ENCODE data around the gene SLITRK2.

SLITRK2 gene

GRCh38 chrX:145817331-145818185 is at the start of gene SLITRK2:
TSS of gene SLITRK2 (plus strand) at chrX:145817829. CDS start at chrX:145822426, 4,597 bp downstream.
- no peak for DNase-seq (ENCODE audit: low spot score)

GRCh38 chrX:145773006-145773405 is 44.6 kb upstream of the SLITRK2 start:
- no peak for DNase-seq (ENCODE audit: low spot score)

DNA sequence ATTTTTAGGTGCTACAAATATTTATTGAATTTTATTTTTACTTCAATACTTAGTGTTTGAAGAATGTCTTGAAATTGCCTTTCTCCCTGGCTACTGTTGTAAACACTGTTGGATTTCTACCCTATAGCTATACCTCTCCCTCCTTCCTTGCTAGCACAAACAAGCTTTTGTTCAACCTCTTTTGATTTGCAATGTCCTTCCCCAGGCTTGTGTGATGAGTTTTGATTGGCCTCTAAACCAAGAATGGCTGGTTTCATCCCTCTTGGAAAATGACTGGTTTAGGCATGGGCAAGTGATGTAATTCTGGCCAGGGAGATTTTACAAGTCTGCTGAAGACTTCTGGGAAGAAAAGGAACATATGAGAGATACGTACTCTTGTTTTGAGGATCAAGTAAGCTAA is 25.3 kb upstream of the SLITRK2 start:
- DNase-seq (ENCODE audit: low spot score), result no peak

- no peak for DNase-seq (ENCODE audit: low spot score)
Measured at GRCh38 chrX:145803508-145803907, 14.1 kb upstream of the SLITRK2 start.

DNA sequence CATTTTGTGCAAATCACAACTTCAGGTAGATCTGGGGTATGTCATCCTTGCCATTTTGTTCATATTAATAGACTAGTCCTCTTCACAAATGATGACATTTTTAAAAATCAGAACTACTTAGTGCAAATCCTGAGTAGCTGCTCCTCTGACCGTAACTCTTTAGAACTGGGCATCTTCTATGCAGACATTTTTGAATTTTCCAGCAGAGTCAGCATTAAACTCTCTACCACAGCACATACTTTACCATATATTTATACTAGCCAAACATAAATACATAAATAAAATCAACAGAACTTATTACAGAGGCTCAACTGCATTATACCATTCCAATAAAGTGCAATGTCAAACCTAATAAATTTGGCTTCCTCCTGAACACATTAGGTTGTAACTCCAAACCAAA is 4.5 kb upstream of the SLITRK2 start:
- no peak for DNase-seq (ENCODE audit: low spot score)

- no peak for DNase-seq (ENCODE audit: low spot score)
Measured at GRCh38 chrX:145816601-145817315, 871 bp upstream of the SLITRK2 start.

DNA sequence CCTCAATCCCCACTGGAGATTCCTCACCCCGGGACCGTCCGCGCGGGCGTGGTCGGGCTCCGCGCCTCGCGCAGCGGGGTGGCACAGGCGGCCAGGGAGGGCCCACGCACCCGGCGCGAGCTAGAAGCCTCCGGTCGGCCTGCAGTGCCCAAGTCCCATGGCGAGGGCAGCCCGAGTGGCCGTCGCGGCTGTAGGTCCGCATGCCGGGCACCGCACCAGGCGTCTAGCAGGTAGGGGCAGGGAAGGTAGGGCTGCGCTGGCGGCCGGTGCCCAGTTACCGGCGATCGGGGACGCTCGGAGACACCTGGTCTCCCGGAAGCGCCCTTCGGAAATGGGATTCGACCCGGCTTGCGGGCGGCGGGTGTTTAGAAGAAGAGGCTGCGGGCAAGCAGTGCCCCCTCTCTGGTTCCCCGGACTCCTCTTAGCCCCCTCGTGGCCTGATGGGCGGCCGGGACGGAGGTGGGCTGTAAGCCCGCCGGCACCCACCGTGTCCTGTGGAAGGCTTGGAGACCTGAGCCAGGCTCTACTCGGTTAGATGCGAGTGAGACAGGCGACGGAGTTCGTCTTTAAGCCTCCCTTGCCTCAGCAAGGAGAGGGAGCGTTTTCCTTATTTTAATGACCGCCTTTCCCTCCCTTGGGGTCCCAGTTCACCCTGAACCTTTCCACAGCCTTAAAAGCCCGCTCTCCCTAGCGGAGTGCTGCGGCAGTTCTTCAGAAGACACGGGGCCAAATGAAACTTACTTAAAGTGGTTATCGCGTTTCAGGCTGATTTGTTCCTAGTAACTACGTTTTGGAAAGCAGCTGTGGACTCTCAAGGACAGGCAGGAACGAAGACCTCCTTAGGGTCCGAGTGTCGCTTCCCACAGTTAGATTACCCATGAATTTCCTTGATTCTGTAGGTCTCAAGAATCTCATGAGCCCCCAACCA is 821 bp downstream of the SLITRK2 start:
- DNase-seq (ENCODE audit: low spot score), result no peak

DNA sequence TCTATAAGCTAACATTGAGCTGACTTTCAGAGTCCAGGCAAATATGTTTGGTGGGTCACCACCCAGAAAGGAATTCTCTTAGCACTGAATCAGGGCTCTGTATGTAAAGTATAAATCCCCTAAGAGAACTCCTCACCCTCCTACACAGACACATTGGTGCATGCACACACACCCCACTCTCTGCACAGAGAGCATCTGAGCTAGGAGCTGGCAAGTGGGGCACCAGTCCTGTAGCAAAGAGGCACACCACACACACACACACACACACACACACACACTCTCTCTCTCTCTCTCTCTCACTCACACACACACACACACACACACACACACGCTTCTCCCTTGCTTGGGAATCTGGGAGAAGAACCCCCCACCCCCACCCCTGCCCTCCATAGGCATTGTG is 3.2 kb downstream of the SLITRK2 start:
- no peak for DNase-seq (ENCODE audit: low spot score)

GRCh38 chrX:145821291-145821897 is 3.8 kb downstream of the SLITRK2 start:
- no peak for DNase-seq (ENCODE audit: low spot score)

- DNase-seq (ENCODE audit: low spot score), result no peak
Measured at GRCh38 chrX:145821898-145822571, 4.4 kb downstream of the SLITRK2 start.

DNA sequence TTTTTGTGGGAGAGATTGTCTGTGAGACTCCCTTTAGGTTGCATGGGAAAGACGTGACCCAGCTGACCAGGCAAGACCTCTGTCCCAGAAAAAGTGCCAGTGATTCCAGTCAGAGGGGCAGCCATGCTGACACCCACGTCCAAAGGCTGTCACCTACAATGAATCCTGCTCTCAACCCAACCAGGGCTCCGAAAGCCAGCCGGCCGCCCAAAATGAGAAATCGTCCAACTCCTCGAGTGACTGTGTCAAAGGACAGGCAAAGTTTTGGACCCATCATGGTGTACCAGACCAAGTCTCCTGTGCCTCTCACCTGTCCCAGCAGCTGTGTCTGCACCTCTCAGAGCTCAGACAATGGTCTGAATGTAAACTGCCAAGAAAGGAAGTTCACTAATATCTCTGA is 5.5 kb downstream of the SLITRK2 start:
- no peak for DNase-seq (ENCODE audit: low spot score)

DNA sequence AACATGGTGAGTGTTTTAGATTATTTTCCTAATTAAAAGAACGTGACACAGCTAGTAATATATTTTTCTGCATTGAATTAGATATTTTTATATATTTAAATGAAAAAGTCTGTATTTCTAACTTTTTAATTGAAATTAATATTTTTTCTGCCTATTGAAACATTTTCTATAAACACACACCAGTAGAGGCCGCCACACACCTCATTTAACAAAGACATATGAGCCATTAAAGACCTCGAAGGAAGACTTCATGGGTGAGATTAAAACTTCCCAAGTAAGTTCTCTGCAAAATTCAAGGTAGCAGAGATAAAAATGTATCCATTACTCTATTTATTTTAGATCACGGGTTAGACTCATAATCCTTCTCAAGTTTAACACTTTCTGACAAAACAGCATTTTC is 8.3 kb downstream of the SLITRK2 start:
- no peak for DNase-seq (ENCODE audit: low spot score)

GRCh38 chrX:145826466-145826865 is 8.8 kb downstream of the SLITRK2 start:
- DNase-seq (ENCODE audit: low spot score), result no peak

DNA sequence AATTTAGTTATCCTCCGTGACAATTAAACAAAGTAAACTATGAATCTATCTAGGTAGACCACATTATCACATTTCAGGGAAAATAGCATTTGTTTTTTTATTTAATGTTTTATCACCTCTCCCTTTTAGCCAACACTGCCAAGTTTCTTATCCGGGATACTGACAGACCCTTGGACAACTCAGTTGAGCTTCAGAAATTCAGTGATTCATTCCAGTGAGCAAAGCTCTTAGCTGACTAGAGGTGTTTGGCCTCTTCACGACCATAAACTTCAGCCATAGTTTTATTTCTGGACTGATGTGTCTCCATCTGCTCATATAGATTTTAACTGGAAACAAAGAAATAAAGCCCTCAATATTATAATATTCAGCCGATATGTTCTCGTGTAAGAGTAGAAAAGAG is 15.2 kb downstream of the SLITRK2 start:
- DNase-seq (ENCODE audit: low spot score), result no peak

GRCh38 chrX:145840531-145840930 is 22.9 kb downstream of the SLITRK2 start:
- DNase-seq (ENCODE audit: low spot score), result no peak

DNA sequence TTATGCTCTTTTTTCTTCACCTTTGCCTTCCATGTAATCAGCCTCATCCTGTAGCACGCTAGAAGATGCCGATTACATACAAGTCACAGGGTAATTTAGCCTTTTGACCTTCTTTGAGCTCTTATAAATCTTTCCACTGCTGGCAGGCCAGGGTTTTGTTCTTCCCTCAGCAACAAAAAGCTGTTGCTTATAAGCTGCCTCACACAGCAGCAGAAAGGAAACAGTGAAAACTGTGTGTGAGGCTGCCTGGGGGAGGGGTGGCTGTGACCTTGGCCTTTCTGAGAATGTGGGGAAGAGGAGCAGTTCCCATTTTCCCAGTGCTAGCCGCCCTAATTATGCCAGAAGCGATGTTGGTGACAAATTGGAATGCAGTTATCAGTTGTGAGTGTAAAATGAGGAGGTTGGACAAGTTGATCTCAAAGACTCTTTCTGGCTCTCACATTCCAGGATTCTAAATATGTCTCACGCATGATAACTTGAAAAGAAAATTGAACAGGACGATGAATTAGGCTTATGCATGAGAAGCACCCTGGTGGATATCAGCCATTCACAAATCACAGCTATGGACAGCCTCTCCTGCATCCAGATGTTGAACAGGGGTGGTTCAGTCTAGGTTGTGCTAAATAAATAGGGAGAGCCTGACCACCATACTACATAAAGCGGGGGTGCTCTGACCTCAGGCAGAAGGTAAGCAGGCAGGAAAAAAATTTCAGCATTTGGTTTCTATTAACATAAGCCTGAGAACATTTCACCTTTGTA is 25.7 kb downstream of the SLITRK2 start:
- DNase-seq (ENCODE audit: low spot score), result no peak

- no peak for DNase-seq (ENCODE audit: low spot score)
Measured at GRCh38 chrX:145844886-145845285, 27.3 kb downstream of the SLITRK2 start.

- DNase-seq (ENCODE audit: low spot score), result no peak
Measured at GRCh38 chrX:145848448-145848847, 30.8 kb downstream of the SLITRK2 start.

GRCh38 chrX:145848857-145849256 is 31.2 kb downstream of the SLITRK2 start:
- DNase-seq (ENCODE audit: low spot score), result no peak

DNA sequence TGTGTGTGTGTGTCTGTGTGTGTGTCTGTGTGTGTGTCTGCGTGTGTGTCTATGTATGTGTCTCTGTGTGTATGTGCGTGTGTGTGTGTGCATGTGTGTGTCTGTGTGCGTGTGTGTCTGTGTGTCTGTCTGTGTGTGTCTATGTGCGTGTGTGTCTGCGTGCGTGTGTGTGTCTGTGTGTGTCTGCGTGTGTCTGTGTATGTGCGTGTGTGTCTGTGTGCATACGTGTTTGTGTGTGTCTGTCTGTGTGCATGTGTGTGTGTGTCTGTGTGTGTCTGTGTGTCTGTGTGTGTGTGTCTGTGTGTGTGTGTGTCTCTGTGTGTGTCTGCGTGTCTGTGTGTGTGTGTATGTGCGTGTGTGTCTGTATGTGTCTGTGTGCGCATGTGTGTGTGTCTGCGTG is 35.6 kb downstream of the SLITRK2 start:
- no peak for DNase-seq (ENCODE audit: low spot score)

- DNase-seq (ENCODE audit: low spot score), result no peak
Measured at GRCh38 chrX:145856181-145856580, 38.6 kb downstream of the SLITRK2 start.

Measured in HuH-7.5 (cell line).